ENCODE data around the gene ITPKC.

The ITPKC gene

GRCh38 chr19:40677156-40677555 lies 39.8 kb upstream of the ITPKC start:
- no peak overlapping the region for H4K8ac ChIP-seq (ENCODE audit: low read depth, low read length)
- no peaks in the 10 kb centered on the region for H3K27me3 ChIP-seq (ENCODE audit: insufficient read depth, low read length)
- peaks cover 3% of the 10 kb centered on the region for H3K9me3 ChIP-seq (ENCODE audit: insufficient read depth, low read depth, low read length)
- H4K91ac ChIP-seq (ENCODE audit: low read depth, low read length): no peak overlapping the region
- no peak overlapping the region for H3K27ac ChIP-seq (ENCODE audit: low read depth, low read length)
- H3K79me1 ChIP-seq (ENCODE audit: low read length): no peaks in the 10 kb centered on the region
- no CpG with 5 or more reads among the region's 23 CpGs for WGBS (ENCODE audit: extremely low coverage, insufficient coverage, insufficient read length)
- H2AFZ ChIP-seq (ENCODE audit: insufficient read depth, low read length, poor library complexity): no peak overlapping the region
- H3K9ac ChIP-seq (ENCODE audit: low read length): no peak overlapping the region
- no peak overlapping the region for H3K4me3 ChIP-seq (ENCODE audit: low read depth, low read length)
- no peak overlapping the region for H2BK12ac ChIP-seq (ENCODE audit: low read length)
- H3K4ac ChIP-seq (ENCODE audit: low read depth, low read length): no peak overlapping the region
- H3K4me2 ChIP-seq (ENCODE audit: low read length): no peak overlapping the region
- H4K12ac ChIP-seq (ENCODE audit: low read depth, low read length): no peak overlapping the region
- no peaks in the 10 kb centered on the region for H3K4me1 ChIP-seq (ENCODE audit: control insufficient read depth in 1 of 2, insufficient read depth in 2 of 2, low read length in 2 of 2)
- no peak overlapping the region for H3K18ac ChIP-seq (ENCODE audit: low read length)
- DNase-seq: no peak
- peaks cover 45 to 62% of the 10 kb centered on the region in 2 experiments for H3K36me3 ChIP-seq (ENCODE audit: control insufficient read depth in 1 of 2, insufficient read depth in 2 of 2, low read length in 2 of 2)
- no peak overlapping the region for H2BK120ac ChIP-seq (ENCODE audit: insufficient read depth, low read length, poor library complexity)
- no peaks in the 10 kb centered on the region for H3K79me2 ChIP-seq (ENCODE audit: control insufficient read depth, insufficient read depth, low read length, poor library complexity)
- no peak overlapping the region for H3K23ac ChIP-seq (ENCODE audit: low read length)
- H2BK5ac ChIP-seq (ENCODE audit: low read depth, low read length, poor library complexity): no peak overlapping the region
- H3K14ac ChIP-seq (ENCODE audit: low read length): no peak overlapping the region
- H2AK5ac ChIP-seq (ENCODE audit: low read length): no peak overlapping the region

- no peak overlapping the region for H3K4me2 ChIP-seq (ENCODE audit: low read length)
- H3K14ac ChIP-seq (ENCODE audit: low read length): no peak overlapping the region
- H2BK12ac ChIP-seq (ENCODE audit: low read length): no peak overlapping the region
- no peaks in the 10 kb centered on the region for H3K27me3 ChIP-seq (ENCODE audit: insufficient read depth, low read length)
- no CpG with 5 or more reads among the region's 4 CpGs for WGBS (ENCODE audit: extremely low coverage, insufficient coverage, insufficient read length)
- H4K91ac ChIP-seq (ENCODE audit: low read depth, low read length): no peak overlapping the region
- H3K9ac ChIP-seq (ENCODE audit: low read length): no peak overlapping the region
- no peak overlapping the region for H2AK5ac ChIP-seq (ENCODE audit: low read length)
- H3K9me3 ChIP-seq (ENCODE audit: insufficient read depth, low read depth, low read length): peaks cover 5% of the 10 kb centered on the region
- H3K36me3 ChIP-seq (ENCODE audit: control insufficient read depth in 1 of 2, insufficient read depth in 2 of 2, low read length in 2 of 2): peaks cover 52 to 64% of the 10 kb centered on the region in 2 experiments
- H3K27ac ChIP-seq (ENCODE audit: low read depth, low read length): no peak overlapping the region
- no peak overlapping the region for H3K23ac ChIP-seq (ENCODE audit: low read length)
- no peak overlapping the region for H3K18ac ChIP-seq (ENCODE audit: low read length)
- H2AFZ ChIP-seq (ENCODE audit: insufficient read depth, low read length, poor library complexity): no peak overlapping the region
- no peak overlapping the region for H3K4ac ChIP-seq (ENCODE audit: low read depth, low read length)
- no peaks in the 10 kb centered on the region for H3K79me2 ChIP-seq (ENCODE audit: control insufficient read depth, insufficient read depth, low read length, poor library complexity)
- no peak for DNase-seq
- no peak overlapping the region for H3K4me3 ChIP-seq (ENCODE audit: low read depth, low read length)
- H3K79me1 ChIP-seq (ENCODE audit: low read length): no peaks in the 10 kb centered on the region
- peaks cover 0 to 4% of the 10 kb centered on the region in 2 experiments for H3K4me1 ChIP-seq (ENCODE audit: control insufficient read depth in 1 of 2, insufficient read depth in 2 of 2, low read length in 2 of 2)
- no peak overlapping the region for H2BK5ac ChIP-seq (ENCODE audit: low read depth, low read length, poor library complexity)
- H2BK120ac ChIP-seq (ENCODE audit: insufficient read depth, low read length, poor library complexity): no peak overlapping the region
- H4K12ac ChIP-seq (ENCODE audit: low read depth, low read length): no peak overlapping the region
- no peak overlapping the region for H4K8ac ChIP-seq (ENCODE audit: low read depth, low read length)
These were observed 35.9 kb upstream of the ITPKC start for GRCh38 chr19:40681039-40681438.

- Histone ChIP-seq H3K36me3 (ENCODE audit: control insufficient read depth in 1 of 2, insufficient read depth in 2 of 2, low read length in 2 of 2) (peaks cover 46 to 63% of the 10 kb centered on the region in 2 experiments), H2BK5ac (ENCODE audit: low read depth, low read length, poor library complexity) (no peak overlapping the region), H4K12ac (ENCODE audit: low read depth, low read length) (no peak overlapping the region), H4K8ac (ENCODE audit: low read depth, low read length) (no peak overlapping the region), H3K4me2 (ENCODE audit: low read length) (no peak overlapping the region), H3K4ac (ENCODE audit: low read depth, low read length) (no peak overlapping the region), H3K9me3 (ENCODE audit: insufficient read depth, low read depth, low read length) (peaks cover 5% of the 10 kb centered on the region), H2BK12ac (ENCODE audit: low read length) (no peak overlapping the region), H4K91ac (ENCODE audit: low read depth, low read length) (no peak overlapping the region), H3K18ac (ENCODE audit: low read length) (no peak overlapping the region), H3K4me1 (ENCODE audit: control insufficient read depth in 1 of 2, insufficient read depth in 2 of 2, low read length in 2 of 2) (peaks cover 0 to 4% of the 10 kb centered on the region in 2 experiments), H3K14ac (ENCODE audit: low read length) (no peak overlapping the region), H2AK5ac (ENCODE audit: low read length) (no peak overlapping the region), H3K27ac (ENCODE audit: low read depth, low read length) (no peak overlapping the region), H2AFZ (ENCODE audit: insufficient read depth, low read length, poor library complexity) (no peak overlapping the region), H2BK120ac (ENCODE audit: insufficient read depth, low read length, poor library complexity) (no peak overlapping the region), H3K9ac (ENCODE audit: low read length) (no peak overlapping the region), H3K27me3 (ENCODE audit: insufficient read depth, low read length) (no peaks in the 10 kb centered on the region), H3K4me3 (ENCODE audit: low read depth, low read length) (no peak overlapping the region), H3K79me1 (ENCODE audit: low read length) (no peaks in the 10 kb centered on the region), H3K23ac (ENCODE audit: low read length) (no peak overlapping the region), H3K79me2 (ENCODE audit: control insufficient read depth, insufficient read depth, low read length, poor library complexity) (no peaks in the 10 kb centered on the region)
- DNase-seq: peak; percentile 37 to 44
- no CpG with 5 or more reads among the region's 18 CpGs for WGBS (ENCODE audit: extremely low coverage, insufficient coverage, insufficient read length)
These were observed 34.4 kb upstream of the ITPKC start for GRCh38 chr19:40682431-40682964.

GRCh38 chr19:40683437-40683836 lies 33.5 kb upstream of the ITPKC start:
- no peak overlapping the region for H2BK12ac ChIP-seq (ENCODE audit: low read length)
- no peak overlapping the region for H2AFZ ChIP-seq (ENCODE audit: insufficient read depth, low read length, poor library complexity)
- no CpG with 5 or more reads among the region's 9 CpGs for WGBS (ENCODE audit: extremely low coverage, insufficient coverage, insufficient read length)
- no peak overlapping the region for H3K18ac ChIP-seq (ENCODE audit: low read length)
- no peak overlapping the region for H4K12ac ChIP-seq (ENCODE audit: low read depth, low read length)
- no peaks in the 10 kb centered on the region for H3K79me1 ChIP-seq (ENCODE audit: low read length)
- H2BK120ac ChIP-seq (ENCODE audit: insufficient read depth, low read length, poor library complexity): no peak overlapping the region
- peaks cover 0 to 4% of the 10 kb centered on the region in 2 experiments for H3K4me1 ChIP-seq (ENCODE audit: control insufficient read depth in 1 of 2, insufficient read depth in 2 of 2, low read length in 2 of 2)
- H3K27me3 ChIP-seq (ENCODE audit: insufficient read depth, low read length): no peaks in the 10 kb centered on the region
- no peak overlapping the region for H3K14ac ChIP-seq (ENCODE audit: low read length)
- no peak overlapping the region for H2AK5ac ChIP-seq (ENCODE audit: low read length)
- H3K4me3 ChIP-seq (ENCODE audit: low read depth, low read length): no peak overlapping the region
- H4K8ac ChIP-seq (ENCODE audit: low read depth, low read length): no peak overlapping the region
- H3K79me2 ChIP-seq (ENCODE audit: control insufficient read depth, insufficient read depth, low read length, poor library complexity): no peaks in the 10 kb centered on the region
- no peak overlapping the region for H3K23ac ChIP-seq (ENCODE audit: low read length)
- peak; percentile 45 to 52 for DNase-seq
- H3K27ac ChIP-seq (ENCODE audit: low read depth, low read length): no peak overlapping the region
- peaks cover 5% of the 10 kb centered on the region for H3K9me3 ChIP-seq (ENCODE audit: insufficient read depth, low read depth, low read length)
- peaks cover 43 to 55% of the 10 kb centered on the region in 2 experiments for H3K36me3 ChIP-seq (ENCODE audit: control insufficient read depth in 1 of 2, insufficient read depth in 2 of 2, low read length in 2 of 2)
- H3K4ac ChIP-seq (ENCODE audit: low read depth, low read length): no peak overlapping the region
- H4K91ac ChIP-seq (ENCODE audit: low read depth, low read length): no peak overlapping the region
- H3K4me2 ChIP-seq (ENCODE audit: low read length): no peak overlapping the region
- no peak overlapping the region for H2BK5ac ChIP-seq (ENCODE audit: low read depth, low read length, poor library complexity)
- H3K9ac ChIP-seq (ENCODE audit: low read length): no peak overlapping the region
